ENCODE measurements around the gene CXCL9.
"Not testable (repeated sequence)": the region's sequence is repeated elsewhere in the genome, so short reads cannot be mapped to it uniquely, and the experiment has no call there.

Gene CXCL9

GRCh38 chr4:76011700-76012387, 4.5 kb upstream of the CXCL9 start:
- no peak for DNase-seq

GRCh38 chr4:76011018-76011670, 3.8 kb upstream of the CXCL9 start:
- no peak for DNase-seq

- no peak for DNase-seq
Measured at GRCh38 chr4:76010576-76010975, 3.3 kb upstream of the CXCL9 start.

GRCh38 chr4:76009311-76009710, 2.0 kb upstream of the CXCL9 start:
- DNase-seq: no peak

- DNase-seq: no peak
Measured at GRCh38 chr4:76003620-76004019, 3.7 kb downstream of the CXCL9 start.

GRCh38 chr4:76003035-76003434, 4.3 kb downstream of the CXCL9 start:
- no peak for DNase-seq

- no peak for DNase-seq
Measured at GRCh38 chr4:76002176-76002575, 5.1 kb downstream of the CXCL9 start.

GRCh38 chr4:76001700-76002099, 5.6 kb downstream of the CXCL9 start:
- DNase-seq: no peak

- DNase-seq: no peak
Measured at GRCh38 chr4:76000279-76000678, 7.0 kb downstream of the CXCL9 start.

- not testable (repeated sequence) for DNase-seq
Measured at GRCh38 chr4:75998525-75999147, 8.7 kb downstream of the CXCL9 start.

- DNase-seq: no peak
Measured at GRCh38 chr4:75997946-75998345, 9.4 kb downstream of the CXCL9 start.

GRCh38 chr4:75997081-75997480, 10.2 kb downstream of the CXCL9 start:
- DNase-seq: no peak

GRCh38 chr4:75995727-75996126, 11.6 kb downstream of the CXCL9 start:
- DNase-seq: peak; percentile 51

- no peak for DNase-seq
Measured at GRCh38 chr4:75992462-75992861, 14.8 kb downstream of the CXCL9 start.

GRCh38 chr4:75989846-75990528, 17.3 kb downstream of the CXCL9 start:
- DNase-seq: no peak

GRCh38 chr4:75985116-75985515, 22.2 kb downstream of the CXCL9 start:
- no peak for DNase-seq

GRCh38 chr4:75980576-75980975, 26.7 kb downstream of the CXCL9 start:
- no peak for DNase-seq

- no peak for DNase-seq
Measured at GRCh38 chr4:75976177-75976576, 31.1 kb downstream of the CXCL9 start.

GRCh38 chr4:75973766-75974165, 33.5 kb downstream of the CXCL9 start:
- DNase-seq: no peak

GRCh38 chr4:75968084-75968483, 39.2 kb downstream of the CXCL9 start:
- DNase-seq: no peak

- DNase-seq: no peak
Measured at GRCh38 chr4:75963558-75963957, 43.8 kb downstream of the CXCL9 start.

- DNase-seq: not testable (repeated sequence)
Measured at GRCh38 chr4:75962072-75962471, 45.2 kb downstream of the CXCL9 start.

GRCh38 chr4:75958546-75958945, 48.8 kb downstream of the CXCL9 start:
- DNase-seq: not testable (repeated sequence)

- DNase-seq: not testable (repeated sequence)
Measured at GRCh38 chr4:75954811-75955210, 52.5 kb downstream of the CXCL9 start.
